Vagina (tissue), 2 donors: ENCODE measurements around the gene LRCH1.

Source experiments
- POLR2A ChIP-seq, 2 donors: fragments of 450-650 bp; IDR thresholded peaks; one replicate each; pipeline ENCODE4 v1.6.1; 2017; ENCODE audit warnings: antibody characterized with exemption in 2 of 2, mild to moderate bottlenecking in 2 of 2, moderate library complexity in 2 of 2
- POLR2AphosphoS5 ChIP-seq, 2 donors: sonication (generic); formaldehyde crosslinking; IDR thresholded peaks; one replicate each; pipeline ENCODE4 v1.9.0; 2017; ENCODE audit warnings: antibody characterized with exemption in 2 of 2, mild to moderate bottlenecking in 2 of 2, low read depth in 1 of 2; ENCODE audit not compliant: insufficient read depth in 1 of 2
- TF ChIP-seq, protein P1 (sequence below), 3 experiments: fragments of 450-650 bp in 2 of 3; fragments of 200-600 bp in 1 of 3; sonication (generic) in 1 of 3; IDR thresholded peaks; one replicate each; pipeline ENCODE4 v1.5.1; 2017 to 2019; ENCODE audit warnings: antibody characterized with exemption in 3 of 3, mild to moderate bottlenecking in 2 of 3, moderate library complexity in 2 of 3

DNA sequence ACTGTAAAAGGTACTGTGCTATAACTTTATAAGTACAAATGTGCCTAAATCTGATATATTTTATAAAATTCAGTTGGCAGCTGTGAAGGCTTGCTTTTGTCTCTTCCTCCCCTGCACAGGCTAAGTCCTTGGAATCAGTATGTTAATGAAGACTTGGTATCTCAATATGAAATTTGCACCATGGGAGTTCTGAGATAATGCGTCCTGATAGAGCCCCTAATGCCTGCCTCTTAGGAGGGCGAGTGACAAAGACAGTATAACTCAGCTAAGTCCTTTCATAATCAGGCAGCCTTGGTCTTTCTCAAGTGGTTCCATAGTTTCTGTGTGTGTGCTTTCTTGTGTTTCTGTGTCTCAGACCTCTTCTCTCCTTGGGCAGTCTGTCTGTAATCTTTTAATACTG, 14.7 kb downstream of the LRCH1 start:
- TF ChIP-seq, protein P1, sequence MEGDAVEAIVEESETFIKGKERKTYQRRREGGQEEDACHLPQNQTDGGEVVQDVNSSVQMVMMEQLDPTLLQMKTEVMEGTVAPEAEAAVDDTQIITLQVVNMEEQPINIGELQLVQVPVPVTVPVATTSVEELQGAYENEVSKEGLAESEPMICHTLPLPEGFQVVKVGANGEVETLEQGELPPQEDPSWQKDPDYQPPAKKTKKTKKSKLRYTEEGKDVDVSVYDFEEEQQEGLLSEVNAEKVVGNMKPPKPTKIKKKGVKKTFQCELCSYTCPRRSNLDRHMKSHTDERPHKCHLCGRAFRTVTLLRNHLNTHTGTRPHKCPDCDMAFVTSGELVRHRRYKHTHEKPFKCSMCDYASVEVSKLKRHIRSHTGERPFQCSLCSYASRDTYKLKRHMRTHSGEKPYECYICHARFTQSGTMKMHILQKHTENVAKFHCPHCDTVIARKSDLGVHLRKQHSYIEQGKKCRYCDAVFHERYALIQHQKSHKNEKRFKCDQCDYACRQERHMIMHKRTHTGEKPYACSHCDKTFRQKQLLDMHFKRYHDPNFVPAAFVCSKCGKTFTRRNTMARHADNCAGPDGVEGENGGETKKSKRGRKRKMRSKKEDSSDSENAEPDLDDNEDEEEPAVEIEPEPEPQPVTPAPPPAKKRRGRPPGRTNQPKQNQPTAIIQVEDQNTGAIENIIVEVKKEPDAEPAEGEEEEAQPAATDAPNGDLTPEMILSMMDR (IDR thresholded peaks at IDR 0.05): no peak
- TF ChIP-seq POLR2AphosphoS5 (IDR thresholded peaks at IDR 0.05; ENCODE audit: insufficient read depth in 1 of 2, low read depth in 1 of 2): no peak
- TF ChIP-seq POLR2A (IDR thresholded peaks at IDR 0.05): no peak
